ENCODE results near the gene CDC25B.

GRCh38 chr20:3796477-3797225 is 541 bp downstream of the CDC25B start:
- TF ChIP-seq ZBTB21 (CRISPR knock-in tag; IDR thresholded peaks at IDR 0.05): no peak
- no peak for TF ChIP-seq TEAD2 (CRISPR knock-in tag; IDR thresholded peaks at IDR 0.05)

Data from HepG2 (cell line).